ENCODE data around the gene USP25. TPM values are rescaled to one million over a fixed set of nuclear protein-coding genes. Genes with fewer than 3 reads are reported as not detected.

Gene USP25
- total and polyA plus RNA-seq, 2 of the 8 experiments (the other 6 are each of a cell fraction or from before 2014, with no cell fraction given) = 11.2 to 48.1 TPM

- no peak for TF ChIP-seq CHD7 (IDR thresholded peaks at IDR 0.05; ENCODE audit: insufficient replicate concordance, low read length)
Measured at GRCh38 chr21:15740383-15740782, 10.6 kb downstream of the USP25 start (continued).

Data from H1 (cell line).